Aorta (tissue), 4 donors: ENCODE measurements around the gene MRLN. TPM values are rescaled to one million over a fixed set of nuclear protein-coding genes. Genes with fewer than 3 reads are reported as not detected.

Source experiments
- polyA plus RNA-seq, 2 donors: library from polyadenylated mRNA; stranded (reverse); fragments of 200-250 nt; gene quantifications; one replicate each; pipeline ENCODE4 v1.2.3, GENCODE V29; 2013
- total RNA-seq, 2 donors: library from RNA; stranded (reverse); fragmentation: NEBNext Ultra II Directional; extraction: Animal tissue kit (Norgen Biotek cat#: 25700); gene quantifications; one replicate each; pipeline ENCODE4 v1.2.1, GENCODE V29; 2021
- donor health status: healthy with polysubstance abuse.
- donor health status: Bipolar disorder and iron deficiency.
- donor health status: DM: no; HTN: no; CAD: no.
- donor health status: DM: yes; HTN: yes; CAD: no.

Gene MRLN
- total and polyA plus RNA-seq, 4 donors = 0.65 TPM; not detected in 3

Other genes starting within 250 kb of the MRLN start
- 1 to 10 TPM; 1.3 to 3.3 TPM for gene SLC16A9, start 43.6 kb downstream of the MRLN start, total RNA-seq
- 1 to 10 TPM in 1 of 2 donors, under 1 TPM in 1; 0.25 to 3.5 TPM for gene SLC16A9, start 43.6 kb downstream of the MRLN start, polyA plus RNA-seq
- gene CCDC6, start 153.1 kb upstream of the MRLN start, total RNA-seq = 10 to 100 TPM; 78.0 to 90.0 TPM
- 10 to 100 TPM; 21.8 to 25.3 TPM for gene CCDC6, start 153.1 kb upstream of the MRLN start, polyA plus RNA-seq